ENCODE results near the gene PCDHB7.
A peak's percentile ranks its signal among the peaks of the same experiment; 100 is the strongest.
"Not testable (repeated sequence)": the region's sequence is repeated elsewhere in the genome, so short reads cannot be mapped to it uniquely, and the experiment has no call there.

PCDHB7 gene

GRCh38 chr5:141172381-141173204 is at the start of gene PCDHB7:
Gene PCDHB7 (plus strand): TSS chr5:141172644. CDS start chr5:141172836, 192 bp downstream.
- H3K27ac ChIP-seq (ENCODE audit: low read length), result no peak within 1 kb of the TSS
- no peaks in the 10 kb centered on the region for H3K4me1 ChIP-seq (ENCODE audit: control insufficient read depth, low read depth, low read length)
- no peaks in the 10 kb centered on the region for H3K36me3 ChIP-seq (ENCODE audit: control insufficient read depth, low read depth, low read length)
- H3K4me3 ChIP-seq (ENCODE audit: low read length), result no peak within 1 kb of the TSS
- H3K9ac ChIP-seq (ENCODE audit: low read length), result no peak within 1 kb of the TSS
- H3K27me3 ChIP-seq (ENCODE audit: control insufficient read depth, insufficient read depth, low read length), result no peaks in the 10 kb centered on the region
- H3K9me3 ChIP-seq (ENCODE audit: control insufficient read depth, low read depth, low read length), result peaks cover 12% of the 10 kb centered on the region

GRCh38 chr5:141123396-141124135 is 48.9 kb upstream of the PCDHB7 start:
- not testable (repeated sequence) for H3K27me3 ChIP-seq (ENCODE audit: control insufficient read depth, insufficient read depth, low read length); H3K36me3 ChIP-seq (ENCODE audit: control insufficient read depth, low read depth, low read length); H3K9ac ChIP-seq (ENCODE audit: low read length); H3K27ac ChIP-seq (ENCODE audit: low read length); H3K4me3 ChIP-seq (ENCODE audit: low read length); H3K4me1 ChIP-seq (ENCODE audit: control insufficient read depth, low read depth, low read length); H3K9me3 ChIP-seq (ENCODE audit: control insufficient read depth, low read depth, low read length)

GRCh38 chr5:141127305-141127704 is 45.1 kb upstream of the PCDHB7 start:
- H3K27me3 ChIP-seq (ENCODE audit: control insufficient read depth, insufficient read depth, low read length), result no peaks in the 10 kb centered on the region
- H3K4me1 ChIP-seq (ENCODE audit: control insufficient read depth, low read depth, low read length), result no peaks in the 10 kb centered on the region
- no peak overlapping the region for H3K4me3 ChIP-seq (ENCODE audit: low read length)
- H3K9me3 ChIP-seq (ENCODE audit: control insufficient read depth, low read depth, low read length), result no peaks in the 10 kb centered on the region
- no peak overlapping the region for H3K27ac ChIP-seq (ENCODE audit: low read length)
- no peak overlapping the region for H3K9ac ChIP-seq (ENCODE audit: low read length)
- no peaks in the 10 kb centered on the region for H3K36me3 ChIP-seq (ENCODE audit: control insufficient read depth, low read depth, low read length)

GRCh38 chr5:141135030-141135717 is 37.3 kb upstream of the PCDHB7 start, which contains the start of gene PCDHB5:
Gene PCDHB5 (plus strand): TSS chr5:141135206. CDS start chr5:141135435, 229 bp downstream.
- H3K4me3 ChIP-seq (ENCODE audit: low read length), result peak within 1 kb of the TSS; percentile 19
- no peak within 1 kb of the TSS for H3K27ac ChIP-seq (ENCODE audit: low read length)
- no peaks in the 10 kb centered on the region for H3K4me1 ChIP-seq (ENCODE audit: control insufficient read depth, low read depth, low read length)
- H3K9me3 ChIP-seq (ENCODE audit: control insufficient read depth, low read depth, low read length), result peaks cover 22% of the 10 kb centered on the region
- H3K9ac ChIP-seq (ENCODE audit: low read length), result no peak within 1 kb of the TSS
- no peaks in the 10 kb centered on the region for H3K27me3 ChIP-seq (ENCODE audit: control insufficient read depth, insufficient read depth, low read length)
- no peaks in the 10 kb centered on the region for H3K36me3 ChIP-seq (ENCODE audit: control insufficient read depth, low read depth, low read length)

GRCh38 chr5:141135718-141136266 is 36.7 kb upstream of the PCDHB7 start:
- Histone ChIP-seq H3K4me1 (ENCODE audit: control insufficient read depth, low read depth, low read length) (no peaks in the 10 kb centered on the region), H3K27ac (ENCODE audit: low read length) (no peak overlapping the region), H3K9me3 (ENCODE audit: control insufficient read depth, low read depth, low read length) (peaks cover 22% of the 10 kb centered on the region), H3K27me3 (ENCODE audit: control insufficient read depth, insufficient read depth, low read length) (no peaks in the 10 kb centered on the region), H3K4me3 (ENCODE audit: low read length) (no peak overlapping the region), H3K36me3 (ENCODE audit: control insufficient read depth, low read depth, low read length) (no peaks in the 10 kb centered on the region), H3K9ac (ENCODE audit: low read length) (no peak overlapping the region)

GRCh38 chr5:141137346-141137745 is 35.1 kb upstream of the PCDHB7 start:
- not testable (repeated sequence) for H3K4me1 ChIP-seq (ENCODE audit: control insufficient read depth, low read depth, low read length)

GRCh38 chr5:141149812-141150211 is 22.6 kb upstream of the PCDHB7 start, which contains the start of gene PCDHB6:
Gene PCDHB6 (plus strand): TSS chr5:141150057. CDS start chr5:141150258, 201 bp downstream.
- Histone ChIP-seq H3K9me3 (ENCODE audit: control insufficient read depth, low read depth, low read length) (no peaks in the 10 kb centered on the region), H3K4me3 (ENCODE audit: low read length) (no peak within 1 kb of the TSS), H3K36me3 (ENCODE audit: control insufficient read depth, low read depth, low read length) (no peaks in the 10 kb centered on the region), H3K27me3 (ENCODE audit: control insufficient read depth, insufficient read depth, low read length) (no peaks in the 10 kb centered on the region), H3K27ac (ENCODE audit: low read length) (no peak within 1 kb of the TSS), H3K4me1 (ENCODE audit: control insufficient read depth, low read depth, low read length) (no peaks in the 10 kb centered on the region), H3K9ac (ENCODE audit: low read length) (no peak within 1 kb of the TSS)

More at GRCh38 chr5:141137346-141137745, 35.1 kb upstream of the PCDHB7 start:
- H3K9me3 ChIP-seq (ENCODE audit: control insufficient read depth, low read depth, low read length), result peaks cover 22% of the 10 kb centered on the region
- H3K36me3 ChIP-seq (ENCODE audit: control insufficient read depth, low read depth, low read length); H3K9ac ChIP-seq (ENCODE audit: low read length); H3K27ac ChIP-seq (ENCODE audit: low read length); H3K4me3 ChIP-seq (ENCODE audit: low read length); H3K27me3 ChIP-seq (ENCODE audit: control insufficient read depth, insufficient read depth, low read length): not testable (repeated sequence)

GRCh38 chr5:141150224-141150992 is 22.0 kb upstream of the PCDHB7 start:
- Histone ChIP-seq H3K27ac (ENCODE audit: low read length) (no peak overlapping the region), H3K9me3 (ENCODE audit: control insufficient read depth, low read depth, low read length) (no peaks in the 10 kb centered on the region), H3K36me3 (ENCODE audit: control insufficient read depth, low read depth, low read length) (no peaks in the 10 kb centered on the region), H3K9ac (ENCODE audit: low read length) (no peak overlapping the region), H3K4me1 (ENCODE audit: control insufficient read depth, low read depth, low read length) (no peaks in the 10 kb centered on the region), H3K27me3 (ENCODE audit: control insufficient read depth, insufficient read depth, low read length) (no peaks in the 10 kb centered on the region), H3K4me3 (ENCODE audit: low read length) (no peak overlapping the region)

- H3K36me3 ChIP-seq (ENCODE audit: control insufficient read depth, low read depth, low read length), result no peaks in the 10 kb centered on the region
- H3K9me3 ChIP-seq (ENCODE audit: control insufficient read depth, low read depth, low read length), result no peaks in the 10 kb centered on the region
- H3K4me1 ChIP-seq (ENCODE audit: control insufficient read depth, low read depth, low read length), result no peaks in the 10 kb centered on the region
- H3K27ac ChIP-seq (ENCODE audit: low read length), result no peak overlapping the region
- no peaks in the 10 kb centered on the region for H3K27me3 ChIP-seq (ENCODE audit: control insufficient read depth, insufficient read depth, low read length)
- no peak overlapping the region for H3K9ac ChIP-seq (ENCODE audit: low read length)
- no peak overlapping the region for H3K4me3 ChIP-seq (ENCODE audit: low read length)
These were observed 21.5 kb upstream of the PCDHB7 start for GRCh38 chr5:141150993-141151325.

GRCh38 chr5:141151632-141152031 is 20.8 kb upstream of the PCDHB7 start:
- H3K27ac ChIP-seq (ENCODE audit: low read length); H3K27me3 ChIP-seq (ENCODE audit: control insufficient read depth, insufficient read depth, low read length); H3K4me1 ChIP-seq (ENCODE audit: control insufficient read depth, low read depth, low read length): not testable (repeated sequence)

GRCh38 chr5:141152096-141152495 is 20.3 kb upstream of the PCDHB7 start:
- not testable (repeated sequence) for H3K27me3 ChIP-seq (ENCODE audit: control insufficient read depth, insufficient read depth, low read length); H3K4me3 ChIP-seq (ENCODE audit: low read length); H3K9ac ChIP-seq (ENCODE audit: low read length); H3K4me1 ChIP-seq (ENCODE audit: control insufficient read depth, low read depth, low read length); H3K9me3 ChIP-seq (ENCODE audit: control insufficient read depth, low read depth, low read length); H3K36me3 ChIP-seq (ENCODE audit: control insufficient read depth, low read depth, low read length); H3K27ac ChIP-seq (ENCODE audit: low read length)

More at GRCh38 chr5:141151632-141152031, 20.8 kb upstream of the PCDHB7 start:
- H3K36me3 ChIP-seq (ENCODE audit: control insufficient read depth, low read depth, low read length); H3K9me3 ChIP-seq (ENCODE audit: control insufficient read depth, low read depth, low read length); H3K4me3 ChIP-seq (ENCODE audit: low read length); H3K9ac ChIP-seq (ENCODE audit: low read length): not testable (repeated sequence)

All from iPS-18a (cell line).